Right atrium auricular region (tissue), 2 donors: ENCODE results near the gene SVBP. TPM values are rescaled to one million over a fixed set of nuclear protein-coding genes. Genes with fewer than 3 reads are reported as not detected.
A peak's percentile ranks its signal among the peaks of the same experiment; 100 is the strongest.

ENCODE experiments used
- DNase-seq: peaks from one replicate; pipeline ENCODE4 v3.0.0-alpha.2; 2019; ENCODE audit warnings: low spot score
- H3K27ac ChIP-seq, 2 donors: fragments of 200-600 bp; sonication (generic); 1 replicate in 1 of 2; 2 replicates in 1 of 2; pipeline ENCODE4 v1.5.1; 2016 to 2019
- H3K27me3 ChIP-seq, 2 donors: fragments of 200-600 bp; sonication (generic); one replicate each; pipeline versions ENCODE4 v1.5.1 to v1.6.0; 2017 to 2019
- H3K36me3 ChIP-seq: fragments of 200-600 bp; sonication (generic); one replicate; pipeline ENCODE4 v1.5.1; 2016
- H3K4me1 ChIP-seq, 2 donors: fragments of 200-600 bp; sonication (generic); one replicate each; pipeline versions ENCODE4 v1.5.1 to v1.6.0; 2017 to 2019
- H3K4me3 ChIP-seq, 2 donors: fragments of 200-600 bp; sonication (generic); 1 replicate in 1 of 2; 2 replicates in 1 of 2; pipeline ENCODE4 v1.5.1; 2017 to 2019; ENCODE audit warnings: mild to moderate bottlenecking in 1 of 2, moderate library complexity in 1 of 2
- H3K9me3 ChIP-seq, 2 donors: fragments of 200-600 bp; sonication (generic); one replicate each; pipeline ENCODE4 v1.5.1; 2019
- CTCF ChIP-seq, 2 donors: fragments of 200-600 bp; sonication (generic); IDR thresholded peaks; one replicate each; pipeline ENCODE4 v1.5.1; 2019; ENCODE audit warnings: antibody characterized with exemption in 2 of 2
- total RNA-seq, 2 donors: library from RNA; depleted of rRNA; stranded (reverse); fragments of >200 nt; gene quantifications; one replicate each; pipeline ENCODE4 v1.1.0, GENCODE V29; 2016

The SVBP gene
- total RNA-seq, 2 donors from 2014 or later = 14.5 to 22.1 TPM

- Histone ChIP-seq H3K9me3 (no peaks in the 10 kb centered on the region), H3K4me3 (peak overlapping the region; percentile 90 to 94), H3K4me1 (peaks cover 0 to 42% of the 10 kb centered on the region in 2 donors), H3K36me3 (peaks cover 12% of the 10 kb centered on the region), H3K27me3 (no peaks in the 10 kb centered on the region), H3K27ac (peak overlapping the region; percentile 90 to 93)
- no peak for TF ChIP-seq CTCF (IDR thresholded peaks at IDR 0.05)
- DNase-seq = no peak
These were observed 51.9 kb downstream of the SVBP start for GRCh38 chr1:42765269-42765668.

- no peak overlapping the region for H3K4me3 ChIP-seq
- no peak for TF ChIP-seq CTCF (IDR thresholded peaks at IDR 0.05)
- DNase-seq = no peak
- no peak overlapping the region for H3K27ac ChIP-seq
- H3K27me3 ChIP-seq = no peaks in the 10 kb centered on the region
- H3K9me3 ChIP-seq = no peaks in the 10 kb centered on the region
- H3K36me3 ChIP-seq = peaks cover 42% of the 10 kb centered on the region
- H3K4me1 ChIP-seq = peaks cover 0 to 21% of the 10 kb centered on the region in 2 donors
These were observed 54.9 kb downstream of the SVBP start for GRCh38 chr1:42762269-42762668.

GRCh38 chr1:42761567-42761966 is 55.6 kb downstream of the SVBP start:
- no peaks in the 10 kb centered on the region for H3K9me3 ChIP-seq
- DNase-seq = no peak
- no peak overlapping the region for H3K4me3 ChIP-seq
- H3K4me1 ChIP-seq = peaks cover 0 to 21% of the 10 kb centered on the region in 2 donors
- no peak overlapping the region for H3K27ac ChIP-seq
- H3K36me3 ChIP-seq = peaks cover 45% of the 10 kb centered on the region
- no peaks in the 10 kb centered on the region for H3K27me3 ChIP-seq
- no peak for TF ChIP-seq CTCF (IDR thresholded peaks at IDR 0.05)

GRCh38 chr1:42759114-42759513 is 58.1 kb downstream of the SVBP start:
- DNase-seq = no peak
- Histone ChIP-seq H3K27ac (no peak overlapping the region), H3K27me3 (no peaks in the 10 kb centered on the region), H3K4me1 (peaks cover 0 to 4% of the 10 kb centered on the region in 2 donors), H3K36me3 (peaks cover 70% of the 10 kb centered on the region), H3K4me3 (no peak overlapping the region), H3K9me3 (no peaks in the 10 kb centered on the region)
- no peak for TF ChIP-seq CTCF (IDR thresholded peaks at IDR 0.05)

GRCh38 chr1:42758641-42759040 is 58.6 kb downstream of the SVBP start:
- DNase-seq = no peak
- Histone ChIP-seq H3K4me1 (peaks cover 0 to under 1% of the 10 kb centered on the region in 2 donors), H3K27ac (no peak overlapping the region), H3K36me3 (peaks cover 75% of the 10 kb centered on the region), H3K4me3 (no peak overlapping the region), H3K27me3 (no peaks in the 10 kb centered on the region), H3K9me3 (no peaks in the 10 kb centered on the region)
- no peak for TF ChIP-seq CTCF (IDR thresholded peaks at IDR 0.05)

- Histone ChIP-seq H3K4me1 (no peaks in the 10 kb centered on the region), H3K9me3 (no peaks in the 10 kb centered on the region), H3K27ac (no peak overlapping the region), H3K36me3 (peaks cover 82% of the 10 kb centered on the region), H3K4me3 (no peak overlapping the region), H3K27me3 (no peaks in the 10 kb centered on the region)
- no peak for TF ChIP-seq CTCF (IDR thresholded peaks at IDR 0.05)
- DNase-seq = no peak
These were observed 59.3 kb downstream of the SVBP start for GRCh38 chr1:42757892-42758275.
